SK-N-SH treated with all-trans-retinoic acid at 6 μM for 48 hours (cell line): ENCODE results near the gene ANKRD13D.

Experiments
- ARNTL ChIP-seq: fragments of 450-650 bp; formaldehyde crosslinking; IDR thresholded peaks from 2 replicates; pipeline ENCODE4 v1.5.0; 2020; ENCODE audit warnings: low read depth, mild to moderate bottlenecking, moderate library complexity, borderline replicate concordance
- SNAI2 ChIP-seq: fragments of 250-450 bp; sonication (Bioruptor Pico); IDR thresholded peaks from 2 replicates; pipeline ENCODE4 v1.5.0; 2020; ENCODE audit warnings: mild to moderate bottlenecking, moderate library complexity
- ZFP30 ChIP-seq: fragments of 450-650 bp; formaldehyde crosslinking; IDR thresholded peaks from 2 replicates; pipeline ENCODE4 v1.5.0; 2022; ENCODE audit warnings: mild to moderate bottlenecking, moderate library complexity
- ZNF70 ChIP-seq: fragments of 450-650 bp; formaldehyde crosslinking; IDR thresholded peaks from 2 replicates; pipeline ENCODE4 v1.5.0; 2020; ENCODE audit warnings: mild to moderate bottlenecking, moderate library complexity
- TF ChIP-seq, protein P1 (sequence below): fragments of 250-450 bp; sonication (Bioruptor Pico); IDR thresholded peaks from 2 replicates; pipeline ENCODE4 v1.5.0; 2020; ENCODE audit warnings: mild to moderate bottlenecking, moderate library complexity

- TF ChIP-seq ZFP30 (CRISPR knock-in tag) (no peak), ARNTL (CRISPR knock-in tag) (no peak), SNAI2 (CRISPR knock-in tag) (no peak), ZNF70 (no peak)
- TF ChIP-seq, protein P1, sequence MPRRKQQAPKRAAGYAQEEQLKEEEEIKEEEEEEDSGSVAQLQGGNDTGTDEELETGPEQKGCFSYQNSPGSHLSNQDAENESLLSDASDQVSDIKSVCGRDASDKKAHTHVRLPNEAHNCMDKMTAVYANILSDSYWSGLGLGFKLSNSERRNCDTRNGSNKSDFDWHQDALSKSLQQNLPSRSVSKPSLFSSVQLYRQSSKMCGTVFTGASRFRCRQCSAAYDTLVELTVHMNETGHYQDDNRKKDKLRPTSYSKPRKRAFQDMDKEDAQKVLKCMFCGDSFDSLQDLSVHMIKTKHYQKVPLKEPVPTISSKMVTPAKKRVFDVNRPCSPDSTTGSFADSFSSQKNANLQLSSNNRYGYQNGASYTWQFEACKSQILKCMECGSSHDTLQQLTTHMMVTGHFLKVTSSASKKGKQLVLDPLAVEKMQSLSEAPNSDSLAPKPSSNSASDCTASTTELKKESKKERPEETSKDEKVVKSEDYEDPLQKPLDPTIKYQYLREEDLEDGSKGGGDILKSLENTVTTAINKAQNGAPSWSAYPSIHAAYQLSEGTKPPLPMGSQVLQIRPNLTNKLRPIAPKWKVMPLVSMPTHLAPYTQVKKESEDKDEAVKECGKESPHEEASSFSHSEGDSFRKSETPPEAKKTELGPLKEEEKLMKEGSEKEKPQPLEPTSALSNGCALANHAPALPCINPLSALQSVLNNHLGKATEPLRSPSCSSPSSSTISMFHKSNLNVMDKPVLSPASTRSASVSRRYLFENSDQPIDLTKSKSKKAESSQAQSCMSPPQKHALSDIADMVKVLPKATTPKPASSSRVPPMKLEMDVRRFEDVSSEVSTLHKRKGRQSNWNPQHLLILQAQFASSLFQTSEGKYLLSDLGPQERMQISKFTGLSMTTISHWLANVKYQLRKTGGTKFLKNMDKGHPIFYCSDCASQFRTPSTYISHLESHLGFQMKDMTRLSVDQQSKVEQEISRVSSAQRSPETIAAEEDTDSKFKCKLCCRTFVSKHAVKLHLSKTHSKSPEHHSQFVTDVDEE: no peak
These were observed 19.5 kb upstream of the ANKRD13D start for GRCh38 chr11:67269401-67270255.
